Type B pancreatic cell (in vitro differentiated cells): ENCODE measurements around the gene MSRB2. TPM values are rescaled to one million over a fixed set of nuclear protein-coding genes. Genes with fewer than 3 reads are reported as not detected.

Experiments used
- DNase-seq: peaks from one replicate; pipeline ENCODE4 v3.0.0; 2021; ENCODE audit warnings: mixed read lengths; ENCODE audit not compliant: unreplicated experiment; ENCODE audit errors: extremely low spot score
- H3K27ac Mint-ChIP-seq: 2 replicates; pipeline ENCODE4 v1.8.0; 2021; ENCODE audit warnings: mild to moderate bottlenecking, mixed read lengths
- H3K27me3 Mint-ChIP-seq: 2 replicates; pipeline ENCODE4 v1.8.0; 2021; ENCODE audit warnings: mixed read lengths
- H3K36me3 Mint-ChIP-seq: 2 replicates; pipeline ENCODE4 v1.8.0; 2021; ENCODE audit warnings: mixed read lengths
- H3K4me1 Mint-ChIP-seq: one replicate; pipeline ENCODE4 v1.8.0; 2021; ENCODE audit warnings: mixed read lengths; ENCODE audit not compliant: unreplicated experiment
- H3K4me3 Mint-ChIP-seq: 2 replicates; pipeline ENCODE4 v1.8.0; 2021; ENCODE audit warnings: mild to moderate bottlenecking, mixed read lengths
- H3K9me3 Mint-ChIP-seq: 2 replicates; pipeline ENCODE4 v1.8.0; 2021; ENCODE audit warnings: mixed read lengths
- total RNA-seq: library from RNA; stranded (reverse); gene quantifications from 2 replicates; pipeline ENCODE4 v1.2.1, GENCODE V29; 2021; ENCODE audit warnings: low replicate concordance
- TF ChIP-seq, protein P1 (sequence below): fragments of 200-600 bp; sonication (generic); conservative IDR thresholded peaks from 2 replicates; pipeline ENCODE4 v1.5.0; 2021; ENCODE audit warnings: antibody characterized with exemption, mild to moderate bottlenecking

MSRB2 gene
- total RNA-seq, 1 donor from 2014 or later: 26.6 TPM

DNA sequence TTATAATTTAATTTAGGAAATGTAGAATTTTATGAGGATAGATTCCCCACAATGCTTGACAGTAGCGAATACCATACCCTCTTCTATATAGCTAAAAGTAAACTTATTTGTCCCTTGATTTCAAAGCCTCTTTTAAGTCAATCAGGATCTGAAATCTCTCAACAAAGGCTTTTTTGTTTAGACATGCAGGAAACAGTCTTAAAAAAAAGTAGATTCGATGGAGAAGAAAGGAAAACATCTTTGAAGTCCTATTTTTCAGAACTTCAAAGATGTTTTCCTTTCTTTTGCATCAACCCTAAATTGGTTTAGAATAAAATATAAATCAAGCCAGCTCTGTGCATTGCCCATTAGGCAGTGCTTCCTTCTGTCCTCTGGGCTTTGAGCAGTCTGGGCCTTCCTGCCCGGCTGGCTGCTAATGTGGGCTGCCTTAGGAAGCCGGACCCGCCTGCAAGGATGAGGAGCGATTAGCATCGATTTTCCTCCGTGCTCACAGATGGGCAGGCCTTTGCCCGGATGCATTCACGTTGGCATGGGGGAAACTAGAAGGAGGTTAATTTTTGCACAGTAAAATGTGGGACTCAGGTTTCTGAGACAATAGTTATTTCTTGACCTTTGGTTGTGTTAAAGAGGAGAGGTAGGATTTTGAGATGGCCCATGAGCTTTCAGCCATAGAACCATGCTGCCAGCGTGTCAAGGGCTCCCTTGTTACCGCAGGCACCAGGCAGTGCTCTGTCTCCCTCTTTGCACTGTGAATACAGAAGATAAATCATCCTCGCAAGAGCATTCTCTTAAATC is 15.5 kb downstream of the MSRB2 start:
- DNase-seq: no peak
- Mint-ChIP-seq H3K4me3 (no peak overlapping the region), H3K36me3 (peaks cover 41% of the 10 kb centered on the region), H3K9me3 (no peaks in the 10 kb centered on the region), H3K27me3 (no peaks in the 10 kb centered on the region), H3K27ac (no peak overlapping the region), H3K4me1 (peaks cover 5% of the 10 kb centered on the region)
- TF ChIP-seq, protein P1, sequence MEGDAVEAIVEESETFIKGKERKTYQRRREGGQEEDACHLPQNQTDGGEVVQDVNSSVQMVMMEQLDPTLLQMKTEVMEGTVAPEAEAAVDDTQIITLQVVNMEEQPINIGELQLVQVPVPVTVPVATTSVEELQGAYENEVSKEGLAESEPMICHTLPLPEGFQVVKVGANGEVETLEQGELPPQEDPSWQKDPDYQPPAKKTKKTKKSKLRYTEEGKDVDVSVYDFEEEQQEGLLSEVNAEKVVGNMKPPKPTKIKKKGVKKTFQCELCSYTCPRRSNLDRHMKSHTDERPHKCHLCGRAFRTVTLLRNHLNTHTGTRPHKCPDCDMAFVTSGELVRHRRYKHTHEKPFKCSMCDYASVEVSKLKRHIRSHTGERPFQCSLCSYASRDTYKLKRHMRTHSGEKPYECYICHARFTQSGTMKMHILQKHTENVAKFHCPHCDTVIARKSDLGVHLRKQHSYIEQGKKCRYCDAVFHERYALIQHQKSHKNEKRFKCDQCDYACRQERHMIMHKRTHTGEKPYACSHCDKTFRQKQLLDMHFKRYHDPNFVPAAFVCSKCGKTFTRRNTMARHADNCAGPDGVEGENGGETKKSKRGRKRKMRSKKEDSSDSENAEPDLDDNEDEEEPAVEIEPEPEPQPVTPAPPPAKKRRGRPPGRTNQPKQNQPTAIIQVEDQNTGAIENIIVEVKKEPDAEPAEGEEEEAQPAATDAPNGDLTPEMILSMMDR: no peak

DNA sequence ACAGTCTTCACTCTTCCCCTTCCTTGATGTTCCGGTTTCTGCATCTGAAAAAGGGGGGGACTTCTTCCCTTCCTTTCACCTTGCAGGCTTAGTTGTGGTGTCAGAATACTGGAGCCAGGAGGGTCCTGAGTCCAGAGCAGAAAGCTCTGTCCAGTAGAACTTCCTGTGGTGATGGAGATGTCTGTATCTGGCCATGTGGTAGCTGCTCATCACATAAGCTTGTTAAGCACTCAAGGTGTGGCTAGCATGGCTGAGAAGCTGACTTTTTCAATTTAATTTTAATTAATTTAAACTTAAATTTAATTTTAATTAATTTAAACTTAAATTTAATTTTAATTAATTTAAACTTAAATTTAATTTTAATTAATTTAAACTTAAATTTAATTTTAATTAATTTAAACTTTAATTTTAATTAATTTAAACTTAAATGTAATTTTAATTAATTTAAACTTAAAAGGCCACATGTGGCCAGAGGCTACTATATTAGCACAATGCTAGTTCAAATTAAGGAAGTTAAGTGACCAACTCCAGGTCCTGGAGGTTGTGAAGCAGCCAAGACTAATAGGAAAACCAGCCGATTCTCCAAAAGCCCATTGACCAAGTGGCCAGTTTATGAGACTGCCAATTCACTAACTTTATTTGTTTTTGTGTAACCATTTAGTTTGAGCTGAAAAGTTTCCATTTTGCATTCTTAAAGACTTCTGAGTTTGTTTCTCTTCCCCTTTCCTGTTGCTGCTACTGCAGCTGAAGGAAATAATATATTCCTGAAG is 16.3 kb downstream of the MSRB2 start:
- no peak overlapping the region for H3K27ac Mint-ChIP-seq
- no peaks in the 10 kb centered on the region for H3K9me3 Mint-ChIP-seq
- H3K36me3 Mint-ChIP-seq: peaks cover 41% of the 10 kb centered on the region
- TF ChIP-seq, protein P1: no peak
- H3K27me3 Mint-ChIP-seq: no peaks in the 10 kb centered on the region
- no peak for DNase-seq
- H3K4me3 Mint-ChIP-seq: no peak overlapping the region
- H3K4me1 Mint-ChIP-seq: peaks cover 5% of the 10 kb centered on the region

DNA sequence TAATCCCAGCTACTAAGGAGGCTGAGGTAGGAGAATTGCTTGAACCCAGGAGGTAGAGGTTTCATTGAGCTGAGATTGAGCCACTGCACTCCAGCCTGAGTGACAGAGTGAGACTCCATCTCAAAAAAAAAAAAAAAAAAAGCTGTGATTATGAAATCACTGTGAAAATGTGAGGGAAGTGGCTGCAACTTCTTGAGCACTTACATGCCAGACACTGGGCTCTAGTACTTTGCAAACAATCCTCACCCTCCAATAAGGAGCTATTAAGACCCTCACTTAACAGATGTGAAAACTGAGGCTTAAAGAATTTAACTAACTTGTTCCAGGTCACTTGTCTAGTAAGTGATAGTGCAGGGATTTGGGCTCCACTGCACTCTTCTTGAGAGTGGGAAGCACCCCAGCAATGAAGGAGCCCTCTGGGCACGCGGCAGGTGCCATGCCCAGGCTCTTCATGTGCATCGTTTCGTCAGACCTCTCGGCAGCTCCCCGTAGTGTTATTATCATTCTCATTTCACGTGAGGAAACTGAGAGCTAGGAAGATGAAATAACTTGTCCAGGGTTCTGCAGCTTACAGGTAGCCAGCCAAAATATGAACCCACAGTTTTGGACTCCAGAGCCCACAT is 19.0 kb downstream of the MSRB2 start:
- peaks cover 36% of the 10 kb centered on the region for H3K36me3 Mint-ChIP-seq
- no peak overlapping the region for H3K27ac Mint-ChIP-seq
- DNase-seq: no peak
- H3K4me3 Mint-ChIP-seq: no peak overlapping the region
- H3K27me3 Mint-ChIP-seq: no peaks in the 10 kb centered on the region
- no peaks in the 10 kb centered on the region for H3K9me3 Mint-ChIP-seq
- TF ChIP-seq, protein P1: no peak
- peaks cover 5% of the 10 kb centered on the region for H3K4me1 Mint-ChIP-seq

DNA sequence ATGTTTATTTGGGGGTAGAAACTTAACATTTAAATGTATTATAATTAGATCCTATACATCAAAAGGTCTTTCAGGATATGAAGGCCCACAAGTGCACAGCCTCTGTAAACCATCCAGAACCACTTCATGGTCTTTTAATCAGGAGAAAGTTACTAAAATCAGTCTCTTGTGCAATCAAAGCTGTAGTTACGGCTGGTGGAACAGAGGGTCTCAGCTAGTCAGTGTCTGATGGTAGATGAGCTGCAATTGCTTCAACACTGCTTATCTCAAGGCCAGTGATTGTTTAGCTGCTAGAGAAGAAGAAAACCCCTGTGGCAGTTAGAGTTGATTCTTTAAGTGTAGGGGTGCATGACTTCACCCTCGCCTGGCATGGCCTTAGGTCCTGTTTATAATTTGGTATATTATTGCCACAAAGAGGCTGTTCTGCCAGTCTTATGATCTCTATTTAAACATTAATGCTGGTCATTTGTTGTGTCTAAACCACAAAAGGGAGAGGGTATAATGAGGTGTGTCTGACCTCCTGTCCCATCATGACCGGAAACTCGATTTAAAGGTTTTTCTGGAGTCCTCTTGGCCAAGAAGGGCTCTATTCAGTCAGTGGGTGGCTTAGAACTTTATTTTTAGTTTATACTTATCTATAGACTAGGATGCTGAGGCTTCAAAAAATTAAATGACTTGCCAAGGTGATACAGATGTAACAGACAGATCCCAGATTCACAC is 21.3 kb downstream of the MSRB2 start:
- no peaks in the 10 kb centered on the region for H3K27me3 Mint-ChIP-seq
- no peak for DNase-seq

More for the DNA sequence above, 21.3 kb downstream of the MSRB2 start:
- TF ChIP-seq, protein P1: no peak
- Mint-ChIP-seq H3K4me3 (no peak overlapping the region), H3K27ac (no peak overlapping the region), H3K36me3 (peaks cover 30% of the 10 kb centered on the region), H3K9me3 (no peaks in the 10 kb centered on the region), H3K4me1 (no peaks in the 10 kb centered on the region)
